ENCODE results near the gene MRPS9.

MRPS9 gene

DNA sequence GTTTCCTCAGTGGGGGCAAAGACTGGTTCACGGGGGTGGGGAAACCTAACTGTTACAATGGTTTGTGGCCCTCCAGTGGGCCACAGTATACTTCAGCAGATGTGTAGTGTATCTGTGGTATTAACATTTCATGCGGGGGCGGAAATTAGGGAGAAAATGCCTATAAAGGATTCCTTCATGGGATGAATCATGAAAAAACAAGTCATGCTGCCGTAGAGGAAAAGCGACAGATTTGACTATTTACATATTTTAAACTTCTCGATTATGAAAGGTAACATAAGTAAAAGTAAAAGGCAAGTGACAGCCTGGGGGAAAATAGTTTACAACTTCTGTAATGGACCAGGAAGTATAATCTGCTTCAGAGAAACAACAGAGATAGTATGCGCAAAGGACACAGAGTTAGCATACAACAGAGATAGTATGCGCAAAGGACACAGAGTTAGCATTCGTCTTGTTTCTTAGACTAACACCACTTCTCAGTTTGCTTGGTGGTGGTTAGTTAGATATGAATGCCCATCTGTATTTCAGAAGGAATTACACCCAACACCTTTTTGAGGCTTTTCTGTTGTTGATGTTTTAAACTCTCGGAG, 41.1 kb downstream of the MRPS9 start:
- in situ Hi-C loops (cut with MboI; ENCODE audit: low sequenced_read_pairs), result no loop called here

DNA sequence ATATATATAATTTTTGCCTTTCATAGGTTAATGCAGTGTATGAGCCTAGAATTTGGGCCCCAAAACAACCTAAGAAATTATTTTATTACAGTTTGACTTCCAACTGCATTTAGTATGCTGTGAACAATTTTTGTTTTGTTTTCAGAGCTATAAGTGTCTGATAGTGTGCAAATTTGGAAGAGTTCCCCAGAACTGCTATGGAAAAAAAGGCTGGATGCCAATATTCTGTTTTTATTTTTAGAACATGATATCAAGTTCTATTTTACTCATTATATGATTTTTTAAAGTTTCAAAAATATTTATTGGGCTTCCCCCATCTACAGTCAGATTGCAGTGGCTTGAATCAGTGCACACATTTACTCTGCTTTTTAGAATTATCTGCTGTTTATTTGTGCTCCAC, 42.6 kb downstream of the MRPS9 start:
- in situ Hi-C loops (cut with MboI; ENCODE audit: low sequenced_read_pairs), result no loop called here

DNA sequence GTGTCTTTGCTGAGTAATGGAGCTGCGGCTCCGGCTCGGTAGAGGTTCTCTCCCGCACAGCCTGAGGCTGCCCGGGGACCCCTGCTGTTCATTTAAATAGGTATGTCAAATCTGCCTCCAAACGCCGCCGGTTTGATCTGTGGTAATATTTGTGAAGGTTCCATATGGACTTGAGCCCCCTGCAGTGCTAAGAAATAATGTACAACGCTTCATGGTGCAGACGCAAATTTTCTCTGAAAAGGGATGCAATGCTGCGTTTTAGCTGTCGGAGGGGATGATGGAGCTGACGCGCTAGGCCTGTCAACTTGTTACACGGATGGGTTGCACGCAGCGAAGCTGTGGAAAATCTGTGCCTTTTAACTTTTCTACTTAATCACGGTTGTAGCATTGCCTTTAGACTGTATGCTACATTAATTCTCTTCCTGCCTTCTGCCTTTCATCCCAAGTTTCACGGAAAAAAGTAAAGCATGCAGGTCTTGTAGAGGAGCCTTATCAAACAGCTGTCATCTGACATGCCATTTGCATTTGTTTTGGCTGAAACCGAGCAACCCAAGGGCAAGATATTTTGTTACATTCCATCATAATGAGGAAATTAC, 43.2 kb downstream of the MRPS9 start:
- in situ Hi-C loops (cut with MboI; ENCODE audit: low sequenced_read_pairs), result no loop called here

DNA sequence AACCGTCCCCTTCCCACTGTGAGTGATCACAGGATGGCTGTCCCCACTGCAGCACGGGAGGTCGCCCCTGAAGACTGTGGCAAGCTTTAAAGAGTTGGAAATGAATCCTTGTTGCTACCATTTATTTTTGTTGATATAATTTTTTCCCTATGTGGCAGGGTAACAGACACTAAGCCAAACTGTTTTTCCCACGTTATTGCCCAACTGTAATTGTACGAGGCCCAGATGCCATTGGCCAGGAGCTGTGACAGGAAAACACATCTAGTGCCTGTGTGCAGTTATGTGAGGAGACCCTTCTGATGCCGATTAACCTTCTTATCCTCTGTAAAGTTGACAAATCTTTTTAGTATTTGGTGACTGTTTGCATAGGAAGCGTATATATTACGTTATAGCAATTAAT, 44.2 kb downstream of the MRPS9 start:
- in situ Hi-C loops (cut with MboI; ENCODE audit: low sequenced_read_pairs), result no loop called here

DNA sequence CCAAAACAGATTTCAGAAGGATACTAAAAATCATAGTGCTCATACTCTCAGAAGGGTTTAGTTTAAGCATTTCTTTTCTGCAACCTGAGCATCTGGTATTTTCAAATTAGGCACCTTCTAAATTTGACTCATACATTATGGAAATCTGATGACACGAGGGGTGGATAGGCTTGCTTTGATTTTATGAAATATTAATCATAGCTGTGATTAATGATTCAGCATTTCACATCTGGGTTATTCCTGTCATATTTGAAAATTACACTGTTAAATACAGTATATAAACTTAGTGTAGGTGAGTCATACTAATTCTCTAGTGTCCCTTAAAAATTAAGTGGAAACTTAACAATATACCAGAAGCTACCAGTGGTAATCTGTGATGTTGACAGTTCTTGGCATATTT, 47.7 kb downstream of the MRPS9 start:
- in situ Hi-C loops (cut with MboI; ENCODE audit: low sequenced_read_pairs), result no loop called here

DNA sequence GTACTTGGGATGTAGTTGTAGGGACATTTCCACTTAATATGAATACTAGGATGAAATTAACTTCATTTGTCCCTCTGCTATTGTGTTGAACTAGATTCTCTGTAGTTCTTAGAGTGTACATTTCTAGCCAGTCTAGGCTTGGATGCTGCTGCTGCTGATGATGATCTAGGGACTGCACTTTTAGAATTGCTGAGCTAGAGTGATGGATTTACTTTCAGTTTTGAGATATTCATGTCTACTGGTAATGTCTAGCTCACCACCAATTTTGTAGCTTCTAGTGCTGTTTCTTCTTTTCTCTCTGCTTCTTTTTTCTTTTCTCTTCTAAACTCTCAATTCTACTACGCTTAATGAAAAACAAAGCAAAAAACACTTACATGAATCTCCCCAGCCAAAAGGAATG, 49.4 kb downstream of the MRPS9 start:
- in situ Hi-C loops (cut with MboI; ENCODE audit: low sequenced_read_pairs), result no loop called here

DNA sequence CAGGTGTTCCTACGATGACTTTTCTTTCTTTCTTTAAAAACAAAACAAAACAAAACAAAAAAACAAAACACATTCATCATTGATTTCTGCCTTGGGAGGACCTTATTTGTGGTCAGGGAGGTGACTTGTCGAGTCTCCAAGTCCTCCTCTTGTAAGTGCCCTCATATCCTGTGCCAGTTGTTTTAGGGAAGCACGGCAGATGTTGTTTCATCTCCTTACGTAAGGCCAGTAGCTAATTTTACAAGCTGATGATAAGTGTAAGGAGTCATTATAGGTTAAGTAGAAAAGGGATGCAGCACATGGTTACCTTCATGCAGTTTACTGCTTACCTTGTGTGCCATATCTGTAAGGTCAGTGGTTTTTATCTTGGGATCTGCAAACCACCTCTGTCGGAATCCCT, 52.2 kb downstream of the MRPS9 start:
- in situ Hi-C loops (cut with MboI; ENCODE audit: low sequenced_read_pairs), result no loop called here

DNA sequence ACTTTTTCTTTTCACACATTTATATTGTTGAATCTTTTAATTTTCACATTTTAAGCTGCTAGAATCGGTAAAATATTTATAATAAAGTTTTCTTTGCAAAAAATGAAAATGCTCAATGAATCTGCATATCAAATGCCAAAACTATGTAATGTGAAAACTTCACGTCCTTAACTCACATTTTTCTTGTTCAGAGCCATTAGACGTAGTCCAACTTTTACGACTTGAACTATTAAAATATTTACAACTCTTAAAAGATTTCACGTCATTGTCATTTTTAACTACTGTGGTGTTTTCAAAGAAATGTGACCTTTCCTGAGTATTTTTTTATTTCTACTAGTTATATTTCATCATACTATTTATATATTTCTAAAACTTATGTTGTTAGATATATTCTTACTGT, 54.9 kb downstream of the MRPS9 start:
- in situ Hi-C loops (cut with MboI; ENCODE audit: low sequenced_read_pairs), result no loop called here

DNA sequence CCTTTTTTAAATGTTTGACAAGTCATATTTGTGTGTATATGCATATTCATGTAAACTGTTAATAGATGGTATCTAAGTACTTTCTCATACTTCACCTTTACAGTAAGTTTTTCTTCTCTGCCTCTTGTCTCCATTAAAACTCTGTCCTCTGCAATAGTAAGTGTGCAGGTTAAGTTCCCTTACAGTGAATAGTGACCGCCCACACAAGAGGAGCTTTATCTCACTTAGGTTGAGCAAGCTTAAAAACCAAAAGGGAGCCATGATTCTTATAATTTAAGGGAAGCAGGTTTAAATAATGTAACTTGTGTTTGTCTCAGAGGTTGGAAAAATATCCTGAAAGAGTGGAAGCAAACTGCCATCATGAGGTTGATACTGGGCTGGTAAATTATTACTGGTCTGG, 61.3 kb downstream of the MRPS9 start:
- in situ Hi-C loops (cut with MboI; ENCODE audit: low sequenced_read_pairs), result no loop called here

DNA sequence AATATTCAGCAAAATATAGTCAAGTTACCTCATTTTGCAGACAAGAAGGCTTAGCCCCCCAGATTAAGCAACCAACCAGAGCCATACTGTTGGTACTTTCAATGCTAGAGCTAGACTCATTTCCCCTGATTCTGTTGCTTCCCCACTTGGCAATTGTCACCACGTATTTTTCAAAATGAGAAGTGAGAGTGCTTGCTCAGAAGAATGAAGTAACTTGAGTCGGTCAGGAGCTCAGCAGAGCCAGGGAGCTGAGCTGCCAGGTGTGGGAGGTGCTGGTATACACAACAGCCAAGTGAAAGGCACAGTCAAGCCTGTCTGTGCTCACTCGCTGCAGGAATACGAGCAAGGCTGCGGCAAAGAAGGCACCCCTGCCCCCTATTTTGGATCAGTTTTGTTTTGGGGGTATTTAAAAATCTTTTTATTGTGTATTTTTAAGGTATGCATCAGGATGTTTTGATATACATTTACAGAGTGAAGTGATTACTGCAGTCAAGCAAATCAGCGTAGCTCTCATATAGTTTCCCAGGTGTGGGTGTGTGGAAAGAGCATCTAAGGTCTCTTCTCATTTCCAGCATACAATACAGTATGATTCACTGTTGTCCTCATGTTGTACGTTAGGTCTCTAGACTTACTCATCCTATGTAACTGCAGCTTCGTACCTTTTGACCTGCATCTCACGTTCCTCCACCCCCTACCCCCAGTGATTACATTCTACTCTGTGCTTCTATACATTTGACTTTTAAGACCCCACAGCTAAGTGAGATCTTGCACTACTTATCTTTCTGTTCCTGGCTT, 62.4 kb downstream of the MRPS9 start:
- in situ Hi-C loops (cut with MboI; ENCODE audit: low sequenced_read_pairs), result no loop called here

DNA sequence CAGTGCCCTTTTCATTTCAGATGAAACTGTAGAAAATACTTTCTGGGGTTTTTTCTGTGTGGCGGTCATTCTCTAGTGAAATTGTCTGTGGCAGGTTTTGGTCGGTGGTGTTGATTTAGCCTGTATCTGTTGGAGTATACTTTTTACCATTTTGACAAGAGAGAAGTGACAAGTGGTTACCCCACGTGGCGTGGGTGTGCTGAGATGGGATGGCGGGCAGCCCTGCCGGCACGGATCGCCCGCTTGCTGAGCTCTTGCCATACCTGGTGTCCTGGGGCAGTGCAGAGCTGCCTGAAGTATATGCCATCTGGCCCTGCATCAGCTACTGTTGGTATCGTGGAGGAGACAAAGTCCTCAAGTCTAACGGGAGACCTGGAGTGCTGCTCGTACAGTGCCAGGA, 64.1 kb downstream of the MRPS9 start:
- in situ Hi-C loops (cut with MboI; ENCODE audit: low sequenced_read_pairs), result no loop called here

DNA sequence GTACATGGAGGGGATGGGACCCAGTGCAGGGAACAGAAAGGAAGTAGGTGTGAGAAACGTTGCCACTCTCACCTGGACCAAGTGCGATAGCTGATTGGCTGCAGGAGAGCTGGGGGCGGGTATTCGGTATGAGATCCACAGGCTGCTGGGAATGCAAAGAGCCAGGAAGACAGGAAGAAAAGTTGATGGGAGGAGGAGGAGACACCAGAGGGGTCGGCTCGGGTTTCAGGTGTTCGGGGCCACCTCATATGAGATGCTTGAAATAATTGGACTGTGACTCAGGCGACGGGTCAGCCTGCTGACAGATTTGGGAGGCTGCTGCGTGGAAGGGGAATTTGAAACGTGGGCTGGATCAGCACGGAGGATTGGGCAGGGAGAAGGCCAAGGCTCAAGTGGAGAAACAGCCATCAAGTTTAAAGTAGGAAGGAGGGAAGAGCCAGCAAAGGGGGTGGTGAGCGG, 65.1 kb downstream of the MRPS9 start:
- in situ Hi-C loops (cut with MboI; ENCODE audit: low sequenced_read_pairs), result no loop called here

DNA sequence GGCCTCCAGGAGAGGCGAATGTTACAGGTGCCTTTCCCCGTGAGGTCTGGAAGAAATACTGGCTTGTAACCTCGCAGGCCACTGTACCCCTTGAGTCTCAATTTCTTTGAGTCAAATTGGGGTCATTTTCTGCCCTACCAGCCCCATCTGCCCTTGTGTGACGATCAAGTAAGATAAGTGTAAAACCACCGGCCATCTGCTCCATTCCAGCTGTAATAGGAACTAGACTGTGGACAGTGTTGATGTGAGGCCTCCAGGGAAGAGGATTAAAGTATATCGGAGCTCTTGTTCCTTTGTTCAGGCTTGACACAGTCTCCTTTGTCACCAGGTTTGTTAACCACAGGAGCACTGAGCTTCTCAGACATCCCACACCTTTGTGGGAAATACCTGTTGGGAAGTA, 65.6 kb downstream of the MRPS9 start:
- in situ Hi-C loops (cut with MboI; ENCODE audit: low sequenced_read_pairs), result no loop called here

DNA sequence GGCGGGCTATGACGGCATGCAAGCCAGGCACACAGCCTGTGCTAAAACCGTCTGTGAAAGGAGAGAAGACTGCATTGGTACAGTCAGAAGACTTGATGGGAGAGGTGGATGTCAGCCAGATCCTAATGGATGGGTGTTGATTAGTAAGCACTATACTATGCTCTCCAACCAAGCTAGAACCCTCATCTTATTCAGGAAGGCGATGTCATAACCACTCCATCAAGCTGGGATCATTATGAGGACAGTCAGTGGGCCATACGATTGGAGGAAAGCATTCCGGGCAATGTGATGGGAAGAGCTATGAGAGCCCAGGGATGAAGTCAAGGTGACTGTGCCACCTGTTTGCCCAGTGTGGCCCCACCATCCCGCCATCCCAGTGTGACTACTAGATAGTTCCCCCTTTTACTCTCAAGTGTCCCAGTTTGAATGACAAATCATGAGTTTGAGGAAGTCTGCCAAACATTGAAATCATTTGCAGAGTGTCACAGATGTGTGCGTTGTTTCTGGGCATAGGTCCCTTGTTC, 66.4 kb downstream of the MRPS9 start:
- in situ Hi-C loops (cut with MboI; ENCODE audit: low sequenced_read_pairs), result no loop called here

DNA sequence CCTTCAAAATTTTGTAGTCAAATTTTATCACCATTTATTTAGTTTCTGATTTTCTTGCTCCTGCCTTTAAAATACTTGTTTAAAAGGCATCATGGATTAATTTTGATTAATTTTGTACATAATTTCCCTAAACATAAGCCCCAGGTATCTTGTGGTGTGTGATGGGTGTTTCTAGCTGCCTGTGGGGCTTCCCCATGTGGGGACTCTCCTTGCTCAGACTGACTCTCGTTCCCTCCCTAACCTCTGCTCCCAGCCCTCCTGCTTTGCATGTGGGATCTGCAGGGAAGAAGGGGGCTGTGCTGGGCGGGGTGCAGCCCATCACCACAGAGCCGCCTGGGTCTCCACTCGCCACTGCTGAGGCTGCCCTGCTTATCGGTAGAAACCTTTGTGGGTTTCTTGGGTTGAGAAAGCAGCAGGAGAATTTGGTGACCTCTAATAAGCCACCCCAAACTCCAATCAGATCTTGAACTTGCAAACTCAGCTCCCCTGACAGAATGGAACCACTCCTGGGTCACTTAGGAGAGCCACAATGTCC, 72.5 kb downstream of the MRPS9 start:
- in situ Hi-C loops (cut with MboI; ENCODE audit: low sequenced_read_pairs), result no loop called here

DNA sequence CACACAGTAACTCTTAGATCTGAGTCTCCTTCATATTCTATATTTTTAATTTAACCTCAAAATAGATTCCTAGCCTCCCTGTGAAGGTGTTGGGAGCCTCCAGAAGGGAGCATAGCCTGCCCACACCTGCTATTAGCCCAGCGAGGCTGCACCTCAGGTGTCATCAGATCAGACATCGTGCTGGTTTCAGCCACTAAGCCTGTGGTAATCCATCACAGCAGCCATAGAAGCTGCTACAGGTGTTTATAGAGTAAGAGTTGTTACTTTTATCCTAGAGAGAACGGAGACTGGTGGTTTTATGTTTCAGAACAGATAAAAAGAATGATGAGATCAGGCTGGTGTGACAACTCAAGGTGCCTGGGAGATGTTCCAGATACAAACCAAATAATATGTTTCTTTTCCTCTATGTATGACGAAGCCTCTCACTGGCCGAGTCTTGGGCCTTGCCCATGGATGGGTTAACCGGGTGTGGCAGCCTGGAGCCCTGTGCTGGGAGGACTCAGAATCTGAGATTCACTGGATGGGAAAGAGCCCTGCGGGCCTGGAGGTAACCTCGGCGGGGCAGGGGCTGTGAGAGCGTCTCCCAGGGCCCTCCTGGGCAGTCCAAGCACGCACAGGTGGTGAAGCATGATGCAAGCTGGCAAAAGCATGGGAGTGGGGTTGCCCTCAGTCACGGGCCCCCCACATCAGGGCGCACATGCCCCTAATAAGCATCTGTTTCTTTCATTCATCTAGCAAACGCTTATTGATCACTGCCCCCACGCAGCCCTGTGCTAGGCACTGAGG, 73.7 kb downstream of the MRPS9 start:
- in situ Hi-C loops (cut with MboI; ENCODE audit: low sequenced_read_pairs), result no loop called here

DNA sequence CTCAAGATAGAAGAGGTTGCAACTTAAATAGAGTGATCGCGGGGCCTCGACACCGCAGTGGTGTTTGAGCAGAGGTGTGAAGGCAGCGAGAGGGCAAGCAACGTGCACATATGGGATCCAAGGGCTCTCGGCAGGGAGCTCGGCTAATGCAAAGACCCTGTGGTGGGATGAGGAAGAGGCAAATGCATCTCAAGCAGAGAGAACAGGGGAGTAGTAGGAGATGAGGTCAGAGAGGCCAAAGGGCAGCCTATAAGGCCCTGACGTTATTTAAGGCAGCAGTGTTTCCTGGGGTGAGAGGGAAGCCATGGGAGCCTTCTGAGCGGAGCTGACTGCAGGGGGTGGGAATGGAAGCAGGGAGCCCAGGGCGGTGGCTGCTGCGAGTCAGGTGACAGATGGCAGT, 74.5 kb downstream of the MRPS9 start:
- in situ Hi-C loops (cut with MboI; ENCODE audit: low sequenced_read_pairs), result no loop called here

DNA sequence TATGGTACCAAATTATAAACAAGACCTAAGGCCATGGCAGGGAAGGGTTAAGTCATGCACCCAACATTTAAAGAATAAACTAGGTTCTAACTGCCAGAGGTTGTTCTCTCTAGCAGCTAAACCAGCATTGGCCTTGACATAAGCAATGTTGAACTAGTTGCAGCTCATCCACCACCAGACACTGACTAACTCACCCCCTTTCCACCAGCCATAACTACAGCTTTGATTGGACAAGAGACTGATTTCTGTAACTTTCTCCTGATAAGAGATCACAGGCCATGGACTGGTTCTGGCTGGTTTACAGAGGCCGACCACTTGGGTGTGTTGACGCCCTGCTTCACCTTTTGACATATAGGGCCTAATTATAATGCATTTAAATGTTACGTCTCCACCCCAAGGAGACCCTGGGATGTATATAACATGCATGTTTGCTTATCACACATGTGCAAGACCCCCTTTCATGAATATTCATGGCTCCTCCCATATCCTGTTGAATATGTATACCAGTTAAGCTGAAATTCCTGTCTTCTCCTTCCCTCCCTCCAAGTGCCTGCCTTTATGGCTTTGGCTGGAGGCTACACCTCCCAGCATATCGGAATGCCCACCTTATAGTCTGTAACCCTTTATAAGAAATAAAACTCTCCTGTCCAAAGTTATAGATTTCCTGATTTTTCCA, 75.9 kb downstream of the MRPS9 start:
- in situ Hi-C loops (cut with MboI; ENCODE audit: low sequenced_read_pairs), result no loop called here

DNA sequence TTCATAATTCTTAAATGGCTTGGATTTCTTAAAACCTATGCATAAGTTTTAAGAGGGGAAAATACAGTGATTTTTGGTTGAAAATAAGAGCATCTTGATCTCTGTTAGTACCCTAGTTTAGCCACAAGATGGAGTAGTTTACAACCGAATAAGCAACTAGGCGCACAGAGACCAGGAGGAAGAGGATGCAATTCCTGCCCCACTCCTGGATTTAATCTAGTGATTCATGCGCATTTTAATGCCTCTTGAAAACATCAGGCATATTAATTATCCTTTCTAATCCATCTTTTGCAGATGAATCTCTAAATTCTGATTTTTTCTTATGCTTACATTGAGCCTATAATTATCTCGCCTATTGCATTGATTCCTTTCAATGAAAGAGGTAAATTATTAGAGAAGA, 76.7 kb downstream of the MRPS9 start:
- in situ Hi-C loops (cut with MboI; ENCODE audit: low sequenced_read_pairs), result no loop called here

DNA sequence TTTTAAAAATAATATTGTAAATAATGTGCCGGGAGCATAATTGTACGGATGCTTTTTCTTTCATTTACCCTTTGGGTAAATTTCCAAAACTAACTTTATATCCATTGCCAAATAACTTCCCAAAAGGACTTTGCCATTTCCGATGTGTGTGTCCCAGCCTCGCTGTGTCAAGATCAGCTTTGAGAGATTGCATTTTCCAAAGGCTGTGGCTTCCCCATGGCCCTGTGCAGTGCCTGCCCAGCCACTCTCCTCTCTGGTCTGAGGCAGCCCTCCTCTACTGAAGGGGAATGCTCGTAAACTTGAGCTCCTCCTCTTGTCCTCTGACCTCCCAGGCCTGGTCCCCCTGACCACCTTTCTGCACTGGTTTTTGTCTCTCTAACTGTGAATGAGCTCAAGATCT, 78.5 kb downstream of the MRPS9 start:
- in situ Hi-C loops (cut with MboI; ENCODE audit: low sequenced_read_pairs), result no loop called here

DNA sequence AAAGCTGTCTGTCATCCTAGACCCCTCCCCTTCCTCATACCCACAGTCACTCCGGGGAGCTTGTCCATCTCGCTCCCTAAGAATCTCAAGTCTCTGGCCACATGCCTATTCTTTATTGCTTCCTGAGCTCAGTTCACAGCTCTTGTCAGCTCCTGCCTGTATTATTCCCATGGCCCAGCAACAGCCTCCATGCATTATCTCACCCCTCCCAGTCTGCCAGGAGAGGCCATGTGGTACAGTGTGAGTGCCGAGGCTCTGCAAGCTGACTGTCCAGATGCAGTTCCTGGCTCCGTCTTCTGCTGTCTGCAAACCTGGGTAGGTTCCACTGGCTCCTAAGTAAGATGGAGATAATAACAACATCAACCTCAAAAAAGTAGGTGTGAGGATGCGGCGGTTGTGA, 79.7 kb downstream of the MRPS9 start:
- in situ Hi-C loops (cut with MboI; ENCODE audit: low sequenced_read_pairs), result no loop called here
